HG03460 (cell line): ENCODE measurements around the gene PRPH2.
"Not testable (repeated sequence)": the region's sequence is repeated elsewhere in the genome, so short reads cannot be mapped to it uniquely, and the experiment has no call there.

ENCODE experiments used
- ATAC-seq: cut with Tn5 transposase; IDR thresholded peaks from one replicate; pipeline ENCODE4 v1.9.1; 2021; ENCODE audit not compliant: unreplicated experiment

Gene PRPH2

DNA sequence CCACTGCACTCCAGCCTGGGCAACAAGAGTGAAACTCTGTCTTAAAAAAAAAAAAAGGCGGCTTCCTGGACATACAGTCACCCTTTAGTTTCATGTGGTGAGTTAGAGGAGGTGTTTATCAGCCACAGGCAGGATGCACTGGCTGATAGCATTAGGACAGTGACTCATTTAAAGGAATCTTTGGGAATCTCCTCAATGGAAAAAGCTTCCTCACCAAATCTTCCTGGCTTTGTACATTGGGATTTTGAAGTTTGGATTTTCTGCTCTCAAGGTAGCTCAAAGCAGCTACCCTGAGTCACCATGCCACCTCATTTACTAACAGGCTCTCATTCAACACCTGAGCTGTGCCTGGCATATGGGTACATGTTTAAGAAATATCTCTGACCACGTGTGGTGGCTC lies 20.2 kb downstream of the PRPH2 start:
- no peak for ATAC-seq

- ATAC-seq, result no peak
Measured at GRCh38 chr6:42698217-42698616, 24.2 kb downstream of the PRPH2 start.

GRCh38 chr6:42697268-42697655 lies 25.1 kb downstream of the PRPH2 start:
- ATAC-seq, result no peak

DNA sequence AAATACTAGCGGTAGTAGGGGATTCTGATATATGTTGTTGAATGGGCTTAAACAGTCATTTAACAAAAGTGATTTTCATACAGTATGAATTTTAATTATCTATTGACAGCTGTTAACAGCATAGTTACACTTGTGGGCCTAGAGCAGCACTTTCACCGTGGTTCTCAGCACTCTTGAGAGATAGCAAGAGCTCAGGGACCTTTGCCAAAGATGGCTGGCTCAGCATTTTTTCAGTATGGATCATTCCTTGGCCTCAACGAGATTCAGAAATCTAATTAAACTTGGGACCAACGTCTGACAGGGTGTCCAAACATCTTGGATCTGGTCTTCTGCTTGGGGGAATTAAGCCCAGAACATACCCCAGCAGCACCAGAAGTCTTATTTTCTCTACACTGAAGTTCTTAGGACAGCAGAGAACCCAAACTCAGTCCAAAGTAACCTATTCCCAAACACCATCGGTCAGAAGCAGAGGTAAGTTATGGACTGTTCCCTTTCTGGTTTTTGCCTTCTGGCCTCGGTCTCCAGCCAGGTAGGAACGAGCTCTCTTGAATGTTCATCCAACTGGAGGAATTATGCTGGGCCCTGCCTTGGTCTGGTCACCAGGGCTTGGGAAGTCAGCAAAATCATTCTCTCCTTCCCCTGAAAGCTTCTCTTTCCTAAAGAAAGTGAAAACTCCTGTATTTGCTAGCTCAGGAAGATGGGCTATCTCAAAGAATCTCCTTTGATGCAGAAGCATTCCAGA lies 25.7 kb downstream of the PRPH2 start:
- ATAC-seq, result no peak

DNA sequence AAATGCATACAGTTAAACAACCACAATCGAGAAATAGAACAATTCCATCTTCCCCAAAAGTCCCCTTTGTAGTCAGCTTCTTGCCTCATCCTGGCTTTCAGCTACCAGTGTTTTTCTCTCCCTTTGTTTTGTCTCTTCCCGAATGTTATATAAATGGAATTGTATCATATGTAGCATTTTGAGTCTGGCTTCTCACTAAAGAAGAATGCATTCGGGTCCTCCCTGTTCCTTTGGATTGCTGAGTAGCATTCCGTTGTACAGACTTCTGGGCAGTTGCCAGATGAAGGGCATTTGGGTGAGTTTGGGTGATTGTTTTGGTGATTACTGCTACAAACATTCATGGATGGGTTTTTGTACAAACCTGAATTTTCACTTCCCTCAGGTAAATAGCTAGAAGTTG lies 27.8 kb downstream of the PRPH2 start:
- ATAC-seq, result no peak

GRCh38 chr6:42693725-42694323 lies 28.6 kb downstream of the PRPH2 start:
- ATAC-seq, result no peak

DNA sequence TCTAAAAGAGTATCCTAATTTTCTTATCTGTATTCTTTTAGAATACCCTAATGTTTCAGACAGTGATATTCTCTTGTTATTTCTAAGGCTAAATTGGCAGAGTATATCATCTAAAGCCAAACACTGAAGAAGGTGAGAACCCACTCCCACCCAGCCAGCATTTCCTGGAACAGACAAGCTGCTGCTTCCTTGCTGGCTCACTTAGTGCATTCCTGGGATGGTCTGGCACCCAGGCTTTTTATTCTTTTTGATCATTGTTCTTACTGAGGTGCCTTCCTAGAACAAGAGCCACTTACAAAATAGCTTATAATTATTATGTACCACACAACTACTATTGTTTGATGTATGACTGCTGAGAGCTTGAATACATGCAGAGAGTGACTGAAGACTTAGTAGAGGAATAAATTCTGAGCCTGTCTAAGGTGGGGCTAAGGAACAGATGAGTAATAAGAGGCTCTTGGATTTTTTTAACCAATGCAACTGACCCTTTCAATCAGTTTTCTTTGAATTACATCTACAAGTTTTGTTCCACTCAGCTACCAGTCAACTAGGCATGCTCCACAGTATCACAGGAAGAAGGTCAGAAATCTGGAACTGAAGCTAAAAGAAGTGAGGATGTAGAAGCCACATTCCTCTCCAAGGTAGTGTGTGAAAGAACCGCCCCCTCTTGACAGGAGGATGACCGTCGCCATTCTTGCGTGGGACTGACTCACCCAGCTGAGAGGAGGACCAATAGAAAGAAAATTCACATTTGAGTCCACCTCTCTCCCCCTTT lies 30.1 kb downstream of the PRPH2 start:
- no peak for ATAC-seq

DNA sequence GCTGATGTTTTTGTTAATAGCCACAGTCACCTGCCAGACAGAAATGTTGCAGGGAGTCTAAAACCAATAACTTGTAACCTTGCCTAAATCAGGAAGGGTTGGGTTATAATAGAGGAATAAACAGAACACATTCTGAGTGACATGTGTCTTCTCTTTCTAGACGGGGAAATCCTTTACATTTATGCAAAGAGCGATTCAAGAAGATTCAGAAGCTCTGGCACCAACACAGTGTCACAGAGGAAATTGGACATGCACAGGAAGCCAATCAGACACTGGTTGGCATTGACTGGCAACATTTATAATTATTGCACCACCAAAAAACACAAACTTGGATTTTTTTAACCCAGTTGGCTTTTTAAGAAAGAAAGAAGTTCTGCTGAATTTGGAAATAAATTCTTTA lies 31.5 kb downstream of the PRPH2 start:
- ATAC-seq, result no peak

GRCh38 chr6:42690151-42690702 lies 32.2 kb downstream of the PRPH2 start:
- ATAC-seq, result no peak

GRCh38 chr6:42689371-42689770 lies 33.0 kb downstream of the PRPH2 start:
- no peak for ATAC-seq

GRCh38 chr6:42688281-42688680 lies 34.1 kb downstream of the PRPH2 start:
- no peak for ATAC-seq

- no peak for ATAC-seq
Measured at GRCh38 chr6:42679358-42679757, 43.0 kb downstream of the PRPH2 start.

DNA sequence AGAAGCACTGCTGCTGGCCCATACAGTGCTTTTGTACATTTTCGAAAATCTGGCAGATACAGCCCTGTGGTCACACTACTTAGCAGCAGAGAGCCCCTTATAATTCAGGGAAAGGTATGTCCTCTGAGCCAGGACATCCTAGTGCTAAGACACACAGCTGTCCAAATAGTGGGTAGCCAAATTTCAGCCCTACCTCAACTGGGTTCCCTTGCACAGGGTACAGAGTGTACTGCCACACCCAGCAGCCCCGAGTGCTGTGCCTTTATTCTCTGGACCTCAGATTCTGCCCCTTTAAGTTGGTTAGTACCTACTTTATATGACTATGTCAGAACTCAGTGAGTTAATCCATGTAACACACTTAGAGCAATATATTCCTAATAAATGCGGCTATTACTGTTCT lies 47.6 kb downstream of the PRPH2 start:
- ATAC-seq, result no peak

GRCh38 chr6:42674368-42674767 lies 48.0 kb downstream of the PRPH2 start:
- ATAC-seq, result not testable (repeated sequence)

- ATAC-seq, result no peak
Measured at GRCh38 chr6:42664718-42665117, 57.7 kb downstream of the PRPH2 start.

DNA sequence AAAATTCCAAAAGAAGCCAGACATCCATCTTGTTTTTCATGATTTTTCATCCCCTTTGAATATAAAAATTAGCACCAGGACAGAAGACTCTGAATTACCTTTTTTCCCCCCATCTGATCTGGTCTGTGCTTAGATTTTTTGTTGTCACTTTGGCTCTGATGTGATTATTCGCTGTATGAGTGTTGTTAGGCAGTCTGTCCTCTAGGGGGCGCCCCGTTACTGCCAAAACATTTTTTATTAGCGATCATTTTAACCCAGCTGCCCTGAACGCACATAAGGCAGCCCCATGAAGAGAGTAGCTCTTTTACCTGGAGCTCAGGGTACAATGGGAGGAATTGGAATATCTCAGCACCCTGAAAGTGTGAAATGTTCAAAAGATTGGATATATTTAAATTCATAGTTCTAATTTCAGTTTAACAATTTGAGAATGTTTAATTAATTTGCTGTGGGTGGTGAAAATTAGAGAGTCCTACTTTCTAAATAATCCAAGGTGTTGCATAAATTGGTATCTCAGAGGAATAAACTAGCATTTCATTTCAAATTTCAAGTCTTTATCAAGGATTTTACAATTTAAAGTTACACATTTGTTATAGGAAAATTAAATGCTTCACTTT lies 60.8 kb downstream of the PRPH2 start:
- ATAC-seq, result no peak

GRCh38 chr6:42659806-42660205 lies 62.6 kb downstream of the PRPH2 start:
- no peak for ATAC-seq

DNA sequence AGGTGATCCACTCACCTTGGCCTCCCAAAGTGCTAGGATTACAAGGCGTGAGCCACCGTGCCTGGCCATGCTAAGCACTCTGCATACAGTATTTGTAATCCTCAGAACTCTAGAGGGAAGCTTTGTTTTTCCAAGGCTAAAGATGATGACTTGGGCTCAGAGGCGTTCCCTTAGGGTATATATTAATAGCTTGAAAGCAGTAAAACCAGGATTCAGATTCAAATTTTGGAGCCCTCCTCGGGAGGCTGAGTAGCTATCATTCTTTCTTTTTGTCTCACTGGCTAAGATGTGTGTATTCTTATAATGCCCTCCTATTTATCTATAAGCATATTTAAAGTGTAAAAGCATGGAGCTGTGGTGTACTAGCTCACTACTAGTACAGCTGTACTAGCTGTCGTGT lies 68.5 kb downstream of the PRPH2 start:
- no peak for ATAC-seq

- ATAC-seq, result no peak
Measured at GRCh38 chr6:42652024-42652746, 70.2 kb downstream of the PRPH2 start.
